GM21825 (cell line): ENCODE data around the gene GNL1.
"Not testable (repeated sequence)": the region's sequence is repeated elsewhere in the genome, so short reads cannot be mapped to it uniquely, and the experiment has no call there.

Experiments
- ATAC-seq: cut with Tn5 transposase; IDR thresholded peaks from one replicate; pipeline ENCODE4 v1.9.1; 2021; ENCODE audit warnings: mild to moderate bottlenecking, moderate library complexity; ENCODE audit not compliant: unreplicated experiment

The GNL1 gene

GRCh38 chr6:30500421-30501355 lies 55.6 kb downstream of the GNL1 start:
- ATAC-seq, result no peak

- not testable (repeated sequence) for ATAC-seq
These were observed 57.6 kb downstream of the GNL1 start for GRCh38 chr6:30498705-30499104.

DNA sequence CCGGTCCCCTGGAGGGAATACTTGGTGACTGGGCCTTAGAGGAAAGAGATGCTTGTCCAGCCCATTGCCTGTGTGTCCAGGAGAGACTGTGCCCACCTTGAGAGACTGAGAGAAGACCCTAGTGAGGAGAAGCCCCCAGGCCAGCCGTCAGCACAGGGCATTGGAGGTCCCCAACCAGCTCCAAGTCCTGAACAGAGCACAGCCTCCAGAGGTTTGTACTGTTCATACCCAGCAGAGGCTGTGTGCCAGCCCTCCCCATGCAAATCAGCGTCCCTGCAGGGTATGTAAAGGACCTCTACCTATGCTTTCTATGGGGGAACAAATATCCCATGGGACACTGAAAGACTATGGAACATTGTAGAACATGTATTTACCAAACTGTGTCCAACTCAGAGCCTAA lies 58.6 kb downstream of the GNL1 start:
- ATAC-seq, result no peak

- ATAC-seq, result not testable (repeated sequence)
These were observed 59.1 kb downstream of the GNL1 start for GRCh38 chr6:30497261-30497599.

DNA sequence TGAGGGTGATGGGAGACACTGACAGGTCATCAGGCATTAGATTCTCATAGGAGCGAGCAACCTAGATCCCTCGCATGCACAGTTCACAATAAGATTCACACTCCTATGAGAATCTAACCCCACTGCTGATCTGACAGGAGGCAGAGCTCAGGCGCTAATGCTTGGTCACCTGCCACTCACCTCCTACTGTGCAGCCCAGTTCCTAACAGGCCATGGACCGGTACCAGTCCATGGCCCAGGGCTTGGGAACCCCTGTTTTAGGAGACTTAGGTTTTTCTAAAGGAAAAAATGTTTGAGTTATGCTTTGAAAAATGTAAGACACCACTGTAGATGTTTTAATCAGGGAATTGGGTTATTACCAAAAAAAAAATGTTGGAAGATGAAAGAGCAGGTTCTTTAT lies 60.3 kb downstream of the GNL1 start:
- no peak for ATAC-seq

- not testable (repeated sequence) for ATAC-seq
These were observed 61.2 kb downstream of the GNL1 start for GRCh38 chr6:30495060-30495459.

- ATAC-seq, result no peak
These were observed 61.9 kb downstream of the GNL1 start for GRCh38 chr6:30494291-30494861.

DNA sequence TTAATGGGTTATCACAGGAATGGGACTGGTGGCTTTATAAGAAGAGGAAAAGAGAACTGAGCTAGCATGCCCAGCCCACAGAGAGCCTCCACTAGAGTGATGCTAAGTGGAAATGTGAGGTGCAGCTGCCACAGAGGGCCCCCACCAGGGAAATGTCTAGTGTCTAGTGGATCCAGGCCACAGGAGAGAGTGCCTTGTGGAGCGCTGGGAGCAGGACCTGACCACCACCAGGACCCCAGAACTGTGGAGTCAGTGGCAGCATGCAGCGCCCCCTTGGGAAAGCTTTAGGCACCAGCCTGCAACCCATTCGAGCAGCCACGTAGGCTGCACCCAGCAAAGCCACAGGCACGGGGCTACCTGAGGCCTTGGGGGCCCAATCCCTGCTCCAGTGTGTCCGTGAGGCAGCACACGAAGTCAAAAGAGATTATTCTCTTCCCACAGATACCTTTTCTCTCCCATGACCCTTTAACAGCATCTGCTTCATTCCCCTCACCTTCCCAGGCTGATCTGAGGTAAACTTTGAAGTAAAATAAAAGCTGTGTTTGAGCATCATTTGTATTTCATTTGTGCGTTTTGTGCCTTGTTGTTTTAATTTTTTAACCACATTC lies 62.5 kb downstream of the GNL1 start:
- ATAC-seq, result no peak

DNA sequence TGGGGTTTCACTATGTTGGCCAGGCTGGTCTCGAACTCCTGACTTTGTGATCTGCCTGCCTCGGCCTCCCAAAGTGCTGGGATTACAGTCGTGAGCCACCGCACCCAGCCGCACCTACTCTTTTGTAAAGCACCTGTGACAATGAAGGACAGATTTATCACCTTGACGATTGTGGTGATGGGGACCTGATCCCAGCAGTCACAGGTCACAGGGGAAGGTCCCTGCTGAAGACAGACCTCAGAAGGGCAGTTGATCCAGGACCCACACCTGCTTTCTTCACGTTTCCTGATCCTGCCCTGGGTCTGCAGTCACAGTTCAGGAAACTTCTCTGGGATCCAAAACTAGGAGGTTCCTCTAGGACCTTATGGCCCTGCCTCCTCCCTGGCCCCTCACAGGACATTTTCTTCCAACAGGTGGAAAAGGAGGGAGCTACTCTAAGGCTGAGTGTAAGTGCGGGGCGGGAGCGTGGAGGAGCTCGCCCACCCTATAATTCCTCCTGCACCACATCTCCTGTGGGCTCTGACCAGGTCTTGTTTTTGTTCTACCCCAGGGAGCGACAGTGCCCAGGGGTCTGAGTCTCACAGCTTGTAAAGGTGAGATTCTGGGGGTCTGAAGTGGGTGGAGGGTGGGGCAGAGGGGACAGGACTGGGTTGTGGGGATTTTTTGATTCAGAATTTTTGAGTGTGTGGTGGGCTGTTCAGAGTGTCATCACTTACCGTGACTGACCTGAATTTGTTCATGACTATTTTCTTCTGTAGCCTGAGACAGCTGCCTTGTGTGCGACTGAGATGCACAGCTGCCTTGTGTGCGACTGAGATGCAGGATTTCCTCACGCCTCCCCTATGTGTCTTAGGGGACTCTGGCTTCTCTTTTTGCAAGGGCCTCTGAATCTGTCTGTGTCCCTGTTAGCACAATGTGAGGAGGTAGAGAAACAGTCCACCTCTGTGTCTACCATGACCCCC lies 64.0 kb downstream of the GNL1 start:
- no peak for ATAC-seq
